ENCODE results near the gene ATRNL1.
"Not testable (repeated sequence)": the region's sequence is repeated elsewhere in the genome, so short reads cannot be mapped to it uniquely, and the experiment has no call there.

ATRNL1 gene

GRCh38 chr10:115091161-115091560, 2.0 kb upstream of the ATRNL1 start:
- DNase-seq, result peak; percentile 2

DNA sequence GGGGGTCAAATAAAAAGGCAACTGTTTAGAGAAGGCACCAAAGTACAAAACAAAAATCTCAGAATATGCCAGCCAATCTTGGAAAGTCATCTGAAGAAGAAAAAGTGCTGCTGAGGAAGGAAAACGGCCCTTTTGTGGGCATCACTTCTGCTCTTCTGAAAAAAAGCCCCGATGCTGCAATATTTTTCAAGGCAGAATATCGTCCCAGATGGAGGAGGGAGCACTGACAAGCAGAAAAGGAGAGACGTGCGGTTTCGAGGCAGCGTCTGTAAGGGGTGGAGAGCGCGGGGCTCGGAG, 959 bp upstream of the ATRNL1 start:
- no peak for DNase-seq

- peak; percentile 70 for DNase-seq
These were observed 445 bp upstream of the ATRNL1 start for GRCh38 chr10:115092555-115093285.

DNA sequence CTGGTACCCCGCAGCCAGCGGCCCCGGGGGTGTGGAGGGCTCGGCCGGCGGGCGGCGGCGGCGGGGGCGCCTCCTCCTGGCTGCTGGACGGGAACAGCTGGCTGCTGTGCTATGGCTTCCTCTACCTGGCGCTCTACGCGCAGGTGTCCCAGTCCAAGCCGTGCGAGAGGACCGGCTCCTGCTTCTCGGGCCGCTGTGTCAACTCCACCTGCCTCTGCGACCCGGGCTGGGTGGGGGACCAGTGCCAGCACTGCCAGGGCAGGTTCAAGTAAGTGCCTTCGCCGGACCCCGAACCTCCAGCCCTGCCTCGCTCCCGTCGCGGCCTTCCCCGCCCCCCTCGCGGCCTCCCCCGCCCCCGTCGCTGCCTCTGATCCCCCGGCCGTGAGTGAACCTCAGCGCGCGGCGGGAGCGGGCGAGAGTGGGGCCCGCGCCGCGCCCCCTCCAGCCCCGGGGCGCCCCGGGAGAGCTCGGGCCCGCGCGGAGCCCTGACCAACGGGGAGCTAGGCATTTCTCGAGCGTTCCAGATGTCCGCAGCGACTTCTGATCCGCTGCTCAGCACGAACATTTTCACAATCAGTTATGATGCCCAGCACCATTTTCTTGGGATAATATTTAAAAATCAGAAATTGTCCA, 727 bp downstream of the ATRNL1 start:
- peak; percentile 56 for DNase-seq

- DNase-seq, result no peak
These were observed 1.4 kb downstream of the ATRNL1 start for GRCh38 chr10:115094416-115095140.

- DNase-seq, result no peak
These were observed 2.6 kb downstream of the ATRNL1 start for GRCh38 chr10:115095758-115096157.

GRCh38 chr10:115103700-115104099, 10.5 kb downstream of the ATRNL1 start:
- no peak for DNase-seq

DNA sequence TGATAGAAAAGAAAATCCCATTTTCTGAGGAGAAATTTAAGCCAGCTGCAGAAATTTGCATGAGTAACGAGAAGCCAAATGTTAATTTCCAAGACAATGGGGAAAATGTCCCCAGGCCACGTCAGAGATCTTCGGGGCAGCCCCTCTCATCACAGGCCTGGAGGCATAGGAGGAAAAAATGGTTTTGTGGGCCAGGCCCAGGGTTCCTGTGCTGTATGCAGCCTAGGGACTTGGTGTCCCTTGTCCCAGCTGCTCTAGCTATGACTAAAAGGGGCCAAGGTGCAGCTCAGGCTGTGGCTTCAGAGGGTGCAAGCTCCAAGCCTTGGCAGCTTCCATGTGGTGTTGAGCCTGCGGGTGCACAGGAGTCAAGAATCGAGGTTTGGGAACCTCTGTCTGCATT, 12.2 kb downstream of the ATRNL1 start:
- not testable (repeated sequence) for DNase-seq

DNA sequence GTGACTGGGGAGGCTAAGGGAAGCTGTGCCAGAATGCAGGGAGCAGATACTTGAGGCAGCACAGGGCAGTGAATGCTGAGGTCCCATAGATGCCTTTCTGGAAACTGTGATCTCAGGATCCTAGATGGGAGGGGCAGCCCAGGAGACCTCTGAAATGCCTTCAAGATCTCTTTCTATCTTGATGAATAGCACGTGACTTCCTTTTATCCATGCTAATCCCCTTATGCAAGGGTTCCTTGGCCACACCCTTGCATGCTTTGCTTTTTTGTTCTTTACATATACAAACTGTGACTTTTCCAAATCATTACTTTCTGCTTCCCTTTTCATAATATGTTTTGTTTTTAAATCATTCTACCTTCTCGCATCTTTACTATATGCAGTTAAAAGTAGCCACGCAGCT, 14.7 kb downstream of the ATRNL1 start:
- no peak for DNase-seq

GRCh38 chr10:115117301-115117700, 24.1 kb downstream of the ATRNL1 start:
- DNase-seq, result no peak

GRCh38 chr10:115118346-115118745, 25.2 kb downstream of the ATRNL1 start:
- DNase-seq, result no peak

DNA sequence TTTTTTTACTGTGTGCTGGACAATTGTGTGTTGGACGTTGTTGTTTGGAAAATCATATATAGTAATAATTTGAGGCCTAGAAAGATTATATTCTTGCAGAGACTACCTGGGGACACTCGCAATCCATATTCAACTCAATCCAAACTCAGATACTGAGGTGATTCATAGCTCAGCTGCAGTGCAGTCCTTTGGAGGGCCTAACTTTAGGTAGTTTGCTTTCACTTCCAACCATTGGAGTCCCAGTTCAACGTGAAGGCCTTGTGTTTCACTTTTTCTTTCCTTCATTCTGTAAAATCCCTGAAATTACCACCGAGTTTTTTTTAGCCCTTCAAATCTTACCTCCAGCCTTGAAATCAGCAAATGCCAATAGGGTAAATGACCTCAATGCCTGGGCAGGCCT, 32.3 kb downstream of the ATRNL1 start:
- no peak for DNase-seq

- DNase-seq, result peak; percentile 30
These were observed 36.6 kb downstream of the ATRNL1 start for GRCh38 chr10:115129752-115130151.

DNA sequence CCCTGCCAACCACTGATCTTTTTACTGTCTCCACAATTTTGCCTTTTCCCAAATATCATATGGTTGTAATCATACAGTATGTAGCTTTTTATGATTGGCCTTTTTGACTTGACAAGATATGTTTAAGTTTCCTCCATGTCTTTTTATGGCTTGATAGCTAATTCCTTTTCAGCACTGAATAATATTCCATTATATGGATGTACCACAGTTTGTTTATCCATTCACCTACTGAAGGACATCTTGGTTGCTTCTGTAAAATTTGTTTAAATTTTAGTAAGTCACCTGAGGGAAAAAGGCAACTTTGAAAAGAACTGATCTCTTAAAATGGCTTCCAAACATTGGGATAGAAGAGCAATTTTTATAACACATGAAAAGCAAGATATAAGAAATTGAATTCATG, 43.5 kb downstream of the ATRNL1 start:
- DNase-seq, result no peak

GRCh38 chr10:115141254-115141653, 48.1 kb downstream of the ATRNL1 start:
- DNase-seq, result peak; percentile 1

DNA sequence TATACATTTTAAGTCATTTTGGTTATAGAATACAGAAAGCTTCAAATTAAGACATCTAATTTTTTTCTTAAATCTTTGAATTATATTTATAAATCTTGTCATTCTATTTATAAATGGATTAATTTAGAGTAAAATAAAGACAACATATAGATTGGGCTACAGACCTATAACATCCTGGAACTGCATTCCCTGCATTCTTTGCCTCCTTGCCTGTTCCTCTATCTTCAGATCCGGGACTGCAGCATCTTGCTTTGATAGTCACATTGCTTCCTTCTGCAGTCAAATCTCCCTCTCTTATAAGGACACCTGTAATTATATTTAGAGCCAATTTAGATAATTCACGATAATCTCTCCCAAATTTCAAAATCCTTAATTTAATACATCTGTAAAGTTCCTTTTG, 64.2 kb downstream of the ATRNL1 start:
- DNase-seq, result no peak

- DNase-seq, result no peak
These were observed 70.0 kb downstream of the ATRNL1 start for GRCh38 chr10:115163129-115163528.

GRCh38 chr10:115164220-115164619, 71.1 kb downstream of the ATRNL1 start:
- DNase-seq, result no peak

GRCh38 chr10:115167751-115168150, 74.6 kb downstream of the ATRNL1 start:
- DNase-seq, result no peak

DNA sequence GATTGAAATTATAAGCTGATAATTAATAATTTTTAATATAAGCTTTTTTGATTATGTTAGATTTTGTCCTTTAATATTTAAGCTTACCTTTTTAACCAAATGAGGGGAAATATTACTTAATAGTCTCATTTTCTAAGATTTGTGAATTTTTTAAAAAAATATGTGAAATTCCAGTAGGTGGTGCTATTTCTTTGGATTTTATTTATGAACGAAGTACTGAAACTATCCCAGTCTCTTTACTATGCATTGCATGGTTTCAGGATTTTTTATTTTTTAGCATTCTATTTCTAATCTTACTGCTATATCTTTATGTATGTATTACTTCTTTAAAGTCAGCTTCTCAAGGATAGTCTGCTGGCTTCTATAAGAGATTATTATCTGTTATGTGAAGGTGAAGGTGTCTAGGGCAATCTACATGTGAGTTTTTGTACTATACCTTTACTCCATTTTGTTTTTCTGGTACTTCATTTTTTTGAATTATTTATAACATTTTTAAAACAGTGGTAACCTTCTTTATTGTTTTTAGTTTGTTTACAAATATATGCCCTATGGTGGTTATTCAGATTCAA, 78.3 kb downstream of the ATRNL1 start:
- peak; percentile 9 for DNase-seq

DNA sequence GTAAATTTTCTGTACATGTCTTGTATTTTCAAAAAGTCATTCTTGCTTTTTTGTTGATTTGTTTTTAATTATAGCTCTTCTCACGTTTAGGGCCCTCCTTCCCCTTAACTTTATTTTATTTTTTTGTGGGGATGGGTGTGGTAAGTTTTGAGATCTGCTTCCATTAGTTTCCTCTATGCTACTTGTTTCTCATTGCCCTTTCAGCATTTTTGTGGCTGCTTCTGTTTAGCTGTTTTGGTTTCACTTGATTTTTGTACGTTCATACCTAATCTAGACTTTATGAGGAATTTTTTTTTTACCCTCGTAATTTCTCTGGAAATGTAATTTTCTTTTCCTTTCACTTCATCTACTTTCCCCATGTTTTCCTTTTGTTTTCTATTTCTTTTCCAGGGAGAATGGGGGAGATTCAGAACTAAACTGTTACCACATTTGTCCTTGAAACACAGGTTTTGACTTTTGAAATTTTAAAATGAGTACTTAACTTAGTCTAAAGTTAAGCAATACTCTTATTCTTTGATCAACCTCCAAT, 80.8 kb downstream of the ATRNL1 start:
- no peak for DNase-seq

DNA sequence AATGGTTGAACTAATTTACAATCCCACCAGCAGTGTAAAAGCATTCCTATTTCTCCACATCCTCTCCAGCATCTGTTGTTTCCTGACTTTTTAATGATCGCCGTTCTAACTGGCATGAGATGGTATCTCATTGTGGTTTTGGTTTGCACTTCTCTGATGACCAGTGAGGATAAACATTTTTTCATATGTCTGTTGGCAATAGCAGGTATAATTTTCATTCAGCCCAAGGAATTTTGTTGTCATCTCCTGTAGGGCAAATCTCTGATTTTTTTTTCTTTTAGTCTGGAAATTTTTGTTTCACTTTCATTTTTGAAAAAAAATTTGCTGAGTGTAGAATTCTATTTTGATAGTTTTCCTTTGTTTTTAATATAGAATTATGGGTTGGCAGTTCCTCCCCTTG, 114.1 kb downstream of the ATRNL1 start:
- not testable (repeated sequence) for DNase-seq

- DNase-seq, result no peak
These were observed 116.0 kb downstream of the ATRNL1 start for GRCh38 chr10:115209133-115209532.

DNA sequence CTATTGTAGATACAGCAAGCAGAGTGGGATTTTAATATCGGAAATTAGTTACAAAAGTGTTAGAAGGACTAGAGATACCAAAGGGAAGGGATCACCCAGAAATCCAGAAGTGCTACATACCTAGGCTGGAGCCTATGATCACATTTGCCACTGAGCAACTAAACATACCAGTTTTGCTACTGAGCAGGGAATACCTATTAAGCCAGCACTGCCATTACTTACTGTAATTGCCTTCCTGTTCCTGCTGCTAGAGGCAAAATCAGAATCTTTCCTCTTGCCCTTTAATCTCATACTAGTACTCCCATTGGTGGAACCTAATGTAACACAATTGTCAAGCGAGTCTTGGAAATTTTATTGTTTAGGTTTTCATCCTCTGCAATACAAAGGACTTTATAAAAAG, 121.7 kb downstream of the ATRNL1 start:
- no peak for DNase-seq
